ENCODE data around the gene PTPRN2.

GRCh38 chr7:158043551-158044481 lies 543.8 kb downstream of the PTPRN2 start:
- TF ChIP-seq CTBP1 (IDR thresholded peaks at IDR 0.05; ENCODE audit: borderline replicate concordance), result no peak
- TF ChIP-seq FOXM1 (IDR thresholded peaks at IDR 0.05; ENCODE audit: borderline replicate concordance), result no peak
- no peak for TF ChIP-seq SP1 (IDR thresholded peaks at IDR 0.05)
- no peak for TF ChIP-seq SUZ12 (IDR thresholded peaks at IDR 0.05)
- TF ChIP-seq L3MBTL2 (conservative IDR thresholded peaks at IDR 0.05), result no peak
- TF ChIP-seq ELF4 (IDR thresholded peaks at IDR 0.05), result no peak
